ENCODE results near the gene TMEM123.

Gene TMEM123

GRCh38 chr11:102346748-102347461 lies 105.7 kb downstream of the TMEM123 start, which contains the start of gene BIRC2:
Gene BIRC2 (plus strand): TSS chr11:102347214. CDS start chr11:102349855, 2,641 bp downstream.
- peak; percentile 92 for DNase-seq

- peak; percentile 75 for DNase-seq
Observed at GRCh38 chr11:102346456-102346747, 106.2 kb downstream of the TMEM123 start.
